ENCODE results near the gene RRM1.
A peak's percentile ranks its signal among the peaks of the same experiment; 100 is the strongest.
"Not testable (repeated sequence)": the region's sequence is repeated elsewhere in the genome, so short reads cannot be mapped to it uniquely, and the experiment has no call there.

Gene RRM1

GRCh38 chr11:4084406-4085125 lies 10.0 kb upstream of the RRM1 start:
- no peak for DNase-seq

GRCh38 chr11:4085575-4085974 lies 9.0 kb upstream of the RRM1 start:
- no peak for DNase-seq

- no peak for DNase-seq
These were observed 7.8 kb upstream of the RRM1 start for GRCh38 chr11:4086575-4087353.

GRCh38 chr11:4087551-4087950 lies 7.0 kb upstream of the RRM1 start:
- DNase-seq: no peak

GRCh38 chr11:4090258-4090657 lies 4.3 kb upstream of the RRM1 start:
- DNase-seq: no peak

DNA sequence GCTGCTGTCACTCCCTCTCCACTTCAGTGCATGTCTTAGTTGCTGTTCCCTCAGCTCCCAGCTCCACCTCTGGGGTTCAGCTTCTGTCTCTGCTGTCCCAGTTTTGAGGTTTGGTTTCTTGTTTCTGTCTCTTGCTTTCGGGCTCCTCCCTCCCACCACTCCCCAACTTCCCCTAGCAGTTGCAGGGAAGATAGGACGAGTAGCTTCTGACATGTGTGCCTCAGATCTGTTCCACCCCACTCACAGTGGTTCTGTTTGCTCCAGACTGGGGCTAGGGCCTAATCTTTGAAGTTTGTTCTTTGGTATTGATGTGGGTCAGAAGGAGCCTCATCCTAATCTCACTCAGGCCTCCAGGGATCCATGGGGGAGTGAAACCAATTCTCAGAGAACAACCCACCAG lies 2.6 kb upstream of the RRM1 start:
- DNase-seq: no peak

- DNase-seq: no peak
These were observed 866 bp upstream of the RRM1 start for GRCh38 chr11:4093519-4094347.

DNA sequence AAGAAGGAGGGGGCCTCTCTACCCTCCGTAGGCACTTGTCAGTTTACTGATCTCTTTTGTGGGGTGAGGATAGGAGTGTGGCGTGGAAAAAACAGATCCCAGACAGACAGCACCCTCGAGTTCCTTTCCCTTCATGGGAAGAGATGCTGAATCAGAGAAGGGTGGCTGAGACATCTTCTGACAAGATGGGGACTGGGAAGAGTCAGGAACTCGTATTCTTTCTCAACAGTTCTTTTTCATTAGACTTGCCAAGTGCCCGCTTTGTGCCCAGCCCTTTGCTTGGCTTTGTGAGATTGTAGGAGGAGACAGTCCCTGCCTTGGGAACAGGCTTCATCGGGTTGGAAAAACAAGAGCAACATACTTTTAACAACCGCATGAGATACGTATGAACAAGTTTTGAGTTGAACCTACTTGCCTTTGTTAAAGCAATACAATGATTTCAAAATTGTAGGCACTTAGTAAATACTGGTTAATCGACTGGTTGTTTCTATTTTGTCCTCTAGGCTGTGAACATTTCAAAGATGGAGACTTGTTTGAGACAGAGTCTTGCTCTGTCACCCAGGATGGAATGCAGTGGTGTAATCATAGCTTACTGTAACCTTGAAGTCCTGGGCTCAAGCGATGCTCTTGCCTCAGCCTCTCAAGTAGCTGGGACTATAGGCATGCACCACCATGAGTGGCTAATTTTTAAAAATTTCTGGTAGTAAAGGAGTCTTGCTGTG lies 1.1 kb downstream of the RRM1 start:
- peak; percentile 63 for DNase-seq

DNA sequence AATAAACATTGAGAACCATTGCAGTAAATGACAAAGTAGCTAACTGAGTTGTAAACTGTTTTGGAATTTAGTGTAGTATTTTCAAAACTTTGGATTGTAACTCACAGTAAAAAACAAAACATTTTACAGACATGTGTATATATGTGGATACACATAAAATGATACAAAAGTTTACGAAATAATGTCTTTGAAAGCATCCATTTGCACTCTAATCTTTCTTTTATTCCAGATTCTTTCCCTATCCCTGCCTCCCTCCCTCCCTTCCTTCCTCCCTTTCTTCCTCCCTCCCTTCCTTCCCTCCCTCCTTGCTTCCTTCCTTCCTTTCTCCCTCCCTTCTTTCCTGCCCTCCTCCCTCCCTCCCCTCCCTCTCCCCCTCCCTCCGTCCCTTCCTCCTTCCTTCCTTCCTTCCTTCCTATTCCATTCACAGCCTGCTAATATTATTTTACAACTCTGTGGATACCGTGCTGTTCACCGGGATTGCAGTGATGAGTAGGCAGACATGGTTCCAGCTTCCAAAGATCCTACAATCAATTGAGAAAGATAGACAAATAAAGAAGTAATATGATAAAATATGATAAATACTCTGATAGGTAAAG lies 3.5 kb downstream of the RRM1 start:
- no peak for DNase-seq

DNA sequence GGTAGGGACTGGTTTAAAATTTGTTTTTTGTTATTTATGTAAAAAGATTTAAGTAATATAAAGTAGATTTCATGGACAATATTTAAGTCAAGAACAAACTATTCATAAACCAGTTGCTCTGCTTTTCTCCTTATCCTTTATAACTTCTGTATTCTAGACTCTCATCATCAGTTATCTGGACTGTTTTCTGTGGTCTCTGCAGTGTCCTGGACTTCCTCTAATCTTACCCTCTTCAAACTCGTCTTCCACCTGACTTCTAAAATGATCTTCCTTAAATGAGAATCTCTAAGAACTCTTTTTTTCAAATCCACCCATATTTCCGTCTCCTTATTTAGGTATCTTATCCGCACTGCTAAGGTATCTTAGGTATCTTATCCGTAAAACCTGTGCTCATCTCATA lies 8.1 kb downstream of the RRM1 start:
- no peak for DNase-seq

GRCh38 chr11:4103269-4103668 lies 8.7 kb downstream of the RRM1 start:
- DNase-seq: no peak

DNA sequence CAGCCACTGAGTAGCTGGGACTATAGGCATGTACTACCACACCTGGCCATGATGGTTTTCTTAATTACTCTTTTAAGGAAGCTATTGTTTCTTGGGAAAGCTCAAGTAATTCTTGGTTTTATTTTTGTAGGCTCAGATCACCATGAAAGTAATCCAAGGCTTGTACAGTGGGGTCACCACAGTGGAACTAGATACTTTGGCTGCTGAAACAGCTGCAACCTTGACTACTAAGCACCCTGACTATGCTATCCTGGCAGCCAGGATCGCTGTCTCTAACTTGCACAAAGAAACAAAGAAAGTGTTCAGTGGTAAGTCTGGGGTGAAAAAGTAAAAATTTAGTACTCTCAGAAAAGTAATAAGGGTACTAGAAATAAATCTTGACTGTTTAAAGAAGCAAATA lies 11.3 kb downstream of the RRM1 start:
- no peak for DNase-seq

DNA sequence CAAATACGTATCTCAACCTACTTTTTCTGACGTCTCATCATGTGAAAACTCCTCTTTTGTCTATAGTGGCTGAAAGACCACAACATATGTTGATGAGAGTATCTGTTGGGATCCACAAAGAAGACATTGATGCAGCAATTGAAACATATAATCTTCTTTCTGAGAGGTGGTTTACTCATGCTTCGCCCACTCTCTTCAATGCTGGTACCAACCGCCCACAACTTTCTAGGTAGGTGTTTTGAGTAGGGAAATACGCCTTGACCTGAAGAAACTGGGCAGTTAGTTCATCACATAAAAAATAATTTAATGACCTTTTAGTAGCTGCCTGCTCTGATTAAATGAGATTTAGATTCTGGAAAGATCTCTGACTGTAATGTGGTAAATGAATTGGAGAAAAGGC lies 17.2 kb downstream of the RRM1 start:
- DNase-seq: no peak

GRCh38 chr11:4115128-4115527 lies 20.5 kb downstream of the RRM1 start:
- no peak for DNase-seq

DNA sequence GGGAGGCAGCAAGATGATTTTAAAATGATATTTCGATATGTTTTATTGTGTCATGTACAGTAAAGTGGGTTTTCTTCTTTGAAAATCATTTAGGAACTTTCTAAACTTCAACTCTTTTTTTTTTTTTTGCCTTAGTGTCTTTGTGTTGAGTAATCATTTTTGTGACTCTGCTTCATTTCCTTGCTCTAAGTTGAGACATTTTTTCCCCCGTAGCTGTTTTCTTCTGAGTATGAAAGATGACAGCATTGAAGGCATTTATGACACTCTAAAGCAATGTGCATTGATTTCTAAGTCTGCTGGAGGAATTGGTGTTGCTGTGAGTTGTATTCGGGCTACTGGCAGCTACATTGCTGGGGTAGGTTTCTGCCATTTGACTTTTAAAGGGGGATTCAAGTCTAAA lies 23.5 kb downstream of the RRM1 start:
- DNase-seq: no peak

- DNase-seq: no peak
These were observed 28.6 kb downstream of the RRM1 start for GRCh38 chr11:4123218-4123617.

- DNase-seq: no peak
These were observed 30.5 kb downstream of the RRM1 start for GRCh38 chr11:4125141-4125540.

DNA sequence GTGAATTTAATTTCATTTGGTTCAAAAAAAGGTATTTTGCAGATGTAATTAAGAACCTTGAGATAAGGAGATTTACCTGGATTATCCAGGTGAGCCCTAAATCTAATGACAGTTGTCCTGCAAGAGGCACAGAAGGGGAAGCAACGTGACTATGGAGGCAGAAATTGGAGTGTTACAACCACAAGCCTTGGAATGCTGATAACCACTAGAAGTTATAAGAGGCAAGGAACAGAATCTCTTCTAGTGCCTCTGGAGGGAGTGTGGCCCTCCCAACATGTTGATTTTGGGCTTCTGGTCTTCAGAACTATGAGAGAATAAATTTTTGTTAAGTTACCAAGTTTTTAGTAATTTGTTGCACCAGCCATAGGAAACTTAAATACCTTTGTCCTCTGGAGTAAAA lies 32.8 kb downstream of the RRM1 start:
- DNase-seq: no peak

DNA sequence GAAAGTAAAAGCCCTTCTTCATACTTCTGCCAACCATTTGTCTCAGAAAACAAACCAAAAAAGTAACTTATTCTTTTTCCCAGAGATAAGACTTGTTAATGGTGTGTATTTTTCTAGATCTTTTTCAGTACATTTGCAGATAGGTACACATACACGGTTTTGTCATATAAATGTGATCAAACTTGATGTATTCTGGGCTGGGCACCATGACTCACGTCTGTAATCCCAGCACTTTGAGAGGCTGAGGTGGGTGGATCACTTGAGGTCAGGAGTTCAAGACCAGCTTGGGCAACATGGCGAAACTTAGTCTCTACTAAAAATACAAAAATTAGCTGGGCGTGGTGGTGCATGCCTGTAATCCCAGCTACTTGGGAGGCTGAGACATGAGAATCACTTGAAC lies 35.6 kb downstream of the RRM1 start:
- not testable (repeated sequence) for DNase-seq

GRCh38 chr11:4134806-4135205 lies 40.2 kb downstream of the RRM1 start:
- DNase-seq: no peak

- no peak for DNase-seq
These were observed 43.9 kb downstream of the RRM1 start for GRCh38 chr11:4138497-4138896.

DNA sequence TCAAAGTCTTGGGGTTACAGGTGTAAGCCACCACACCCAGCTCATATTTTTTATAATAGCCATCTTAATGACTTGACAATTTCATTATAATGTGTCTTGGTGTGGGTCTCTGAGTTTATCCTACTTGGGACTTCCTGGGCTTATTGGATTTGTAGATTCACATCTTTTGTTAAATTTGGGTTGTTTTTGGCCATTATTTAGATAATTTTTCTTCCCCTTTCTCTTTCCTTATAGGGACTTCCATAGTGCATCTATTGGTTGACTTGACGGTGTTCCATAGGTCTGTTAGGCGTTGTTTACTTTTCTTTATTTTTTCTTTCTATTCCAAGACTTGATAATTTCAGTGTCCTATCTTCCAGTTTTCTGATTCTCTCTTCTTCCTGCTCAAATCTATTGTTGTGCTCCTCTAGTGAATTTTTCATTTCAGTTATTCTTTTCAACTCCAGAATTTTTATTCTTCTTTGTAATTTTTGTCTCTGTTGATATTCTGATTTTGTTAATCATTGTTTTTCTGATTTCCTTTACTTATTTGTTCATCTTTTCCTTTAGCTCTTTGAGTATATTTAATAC lies 45.6 kb downstream of the RRM1 start:
- peak; percentile 22 for DNase-seq
